GM21576 (cell line): ENCODE data around the gene SPHKAP.
"Not testable (repeated sequence)": the region's sequence is repeated elsewhere in the genome, so short reads cannot be mapped to it uniquely, and the experiment has no call there.

ENCODE experiments used
- ATAC-seq: cut with Tn5 transposase; IDR thresholded peaks from one replicate; pipeline ENCODE4 v1.9.1; 2021; ENCODE audit warnings: mild to moderate bottlenecking, moderate library complexity; ENCODE audit not compliant: unreplicated experiment

Gene SPHKAP, protein sequence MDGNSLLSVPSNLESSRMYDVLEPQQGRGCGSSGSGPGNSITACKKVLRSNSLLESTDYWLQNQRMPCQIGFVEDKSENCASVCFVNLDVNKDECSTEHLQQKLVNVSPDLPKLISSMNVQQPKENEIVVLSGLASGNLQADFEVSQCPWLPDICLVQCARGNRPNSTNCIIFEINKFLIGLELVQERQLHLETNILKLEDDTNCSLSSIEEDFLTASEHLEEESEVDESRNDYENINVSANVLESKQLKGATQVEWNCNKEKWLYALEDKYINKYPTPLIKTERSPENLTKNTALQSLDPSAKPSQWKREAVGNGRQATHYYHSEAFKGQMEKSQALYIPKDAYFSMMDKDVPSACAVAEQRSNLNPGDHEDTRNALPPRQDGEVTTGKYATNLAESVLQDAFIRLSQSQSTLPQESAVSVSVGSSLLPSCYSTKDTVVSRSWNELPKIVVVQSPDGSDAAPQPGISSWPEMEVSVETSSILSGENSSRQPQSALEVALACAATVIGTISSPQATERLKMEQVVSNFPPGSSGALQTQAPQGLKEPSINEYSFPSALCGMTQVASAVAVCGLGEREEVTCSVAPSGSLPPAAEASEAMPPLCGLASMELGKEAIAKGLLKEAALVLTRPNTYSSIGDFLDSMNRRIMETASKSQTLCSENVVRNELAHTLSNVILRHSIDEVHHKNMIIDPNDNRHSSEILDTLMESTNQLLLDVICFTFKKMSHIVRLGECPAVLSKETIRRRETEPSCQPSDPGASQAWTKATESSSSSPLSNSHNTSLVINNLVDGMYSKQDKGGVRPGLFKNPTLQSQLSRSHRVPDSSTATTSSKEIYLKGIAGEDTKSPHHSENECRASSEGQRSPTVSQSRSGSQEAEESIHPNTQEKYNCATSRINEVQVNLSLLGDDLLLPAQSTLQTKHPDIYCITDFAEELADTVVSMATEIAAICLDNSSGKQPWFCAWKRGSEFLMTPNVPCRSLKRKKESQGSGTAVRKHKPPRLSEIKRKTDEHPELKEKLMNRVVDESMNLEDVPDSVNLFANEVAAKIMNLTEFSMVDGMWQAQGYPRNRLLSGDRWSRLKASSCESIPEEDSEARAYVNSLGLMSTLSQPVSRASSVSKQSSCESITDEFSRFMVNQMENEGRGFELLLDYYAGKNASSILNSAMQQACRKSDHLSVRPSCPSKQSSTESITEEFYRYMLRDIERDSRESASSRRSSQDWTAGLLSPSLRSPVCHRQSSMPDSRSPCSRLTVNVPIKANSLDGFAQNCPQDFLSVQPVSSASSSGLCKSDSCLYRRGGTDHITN (N-terminal part only)

DNA sequence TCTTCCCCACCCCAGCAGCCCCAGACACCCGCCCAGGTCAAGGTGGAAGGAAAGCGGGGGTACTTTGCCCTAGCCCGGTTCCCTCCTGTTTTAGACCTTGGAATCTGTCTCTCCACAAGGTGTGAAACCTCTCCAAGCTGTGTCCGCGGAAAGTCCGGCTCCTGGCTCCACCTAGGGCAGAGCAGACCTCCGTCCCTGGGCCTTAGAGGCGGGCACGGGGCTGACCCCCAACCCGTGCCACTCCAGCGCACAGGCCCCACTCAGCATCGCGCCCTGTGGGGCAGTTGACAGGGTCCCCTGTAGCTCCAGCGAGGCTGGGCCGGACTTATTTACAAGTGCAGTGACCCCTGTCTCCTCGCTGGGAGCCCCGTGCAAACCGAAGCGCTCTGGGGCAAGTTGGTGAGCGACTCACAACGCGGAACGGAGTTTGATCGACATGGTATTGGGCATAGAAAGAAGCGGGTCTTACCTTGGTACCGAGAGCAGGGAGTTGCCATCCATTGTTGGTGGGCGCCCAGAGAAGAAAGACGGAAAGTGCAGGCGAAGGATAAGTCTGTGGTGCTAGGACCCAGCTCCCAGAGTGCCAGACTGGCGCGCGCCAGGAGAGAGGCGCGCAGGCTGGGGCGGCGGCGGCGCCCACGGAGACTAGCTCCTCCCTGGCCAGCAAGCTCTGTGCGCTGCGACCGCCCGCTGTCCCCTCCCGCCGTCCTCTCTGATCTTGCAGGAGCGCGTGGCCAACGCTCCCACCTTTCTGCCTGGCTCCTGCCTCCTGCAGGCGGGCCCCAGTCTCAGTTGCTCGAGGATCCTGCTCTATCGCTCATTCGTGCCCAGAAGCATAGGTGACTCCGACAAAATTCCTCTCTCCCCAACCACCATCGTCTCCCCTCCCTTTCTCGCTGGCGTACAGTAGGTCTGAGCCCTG is at the start of gene SPHKAP:
Gene SPHKAP, minus strand, starts transcription at position 590 of the 922 bp plus-strand sequence. Its CDS starts 89 bp downstream, at position 501.
- ATAC-seq: no peak

DNA sequence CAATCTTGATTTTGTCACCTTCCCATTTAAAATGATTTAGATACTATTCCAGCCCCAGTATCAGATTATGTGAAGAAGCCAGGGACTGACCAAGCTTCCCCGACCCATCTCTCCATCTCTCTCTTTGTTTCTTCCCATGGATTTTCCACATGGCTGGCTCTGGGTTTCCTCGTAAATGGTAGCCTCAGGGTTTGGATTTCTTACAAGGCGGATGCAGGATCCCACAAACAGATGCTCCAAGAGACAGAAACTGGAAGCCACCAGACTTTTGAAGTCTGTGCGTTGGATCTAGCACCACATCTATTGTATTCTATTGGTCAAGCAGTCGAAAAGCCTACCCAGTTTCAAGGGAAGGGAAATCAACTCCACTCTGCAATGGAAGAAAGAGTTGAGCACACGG is 46.0 kb upstream of the SPHKAP start:
- no peak for ATAC-seq

DNA sequence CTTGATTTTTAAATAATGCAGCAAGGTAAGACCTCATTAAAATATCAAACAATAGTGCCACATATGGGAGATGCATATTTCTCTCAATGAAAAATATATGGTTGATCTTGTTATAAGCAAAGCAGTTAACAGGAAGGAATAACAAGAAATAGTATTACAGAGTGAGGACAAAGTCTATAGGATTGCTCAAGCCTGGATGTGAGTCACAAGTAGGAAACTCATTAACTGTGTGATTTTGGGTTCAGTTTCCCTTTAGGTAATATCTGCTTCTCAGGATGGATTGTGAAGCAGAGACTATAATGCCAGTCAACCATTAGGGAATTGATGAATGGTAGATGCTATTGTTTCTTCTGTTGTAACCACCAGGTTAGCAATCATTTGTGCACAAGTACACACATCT is 42.9 kb upstream of the SPHKAP start:
- ATAC-seq: no peak

DNA sequence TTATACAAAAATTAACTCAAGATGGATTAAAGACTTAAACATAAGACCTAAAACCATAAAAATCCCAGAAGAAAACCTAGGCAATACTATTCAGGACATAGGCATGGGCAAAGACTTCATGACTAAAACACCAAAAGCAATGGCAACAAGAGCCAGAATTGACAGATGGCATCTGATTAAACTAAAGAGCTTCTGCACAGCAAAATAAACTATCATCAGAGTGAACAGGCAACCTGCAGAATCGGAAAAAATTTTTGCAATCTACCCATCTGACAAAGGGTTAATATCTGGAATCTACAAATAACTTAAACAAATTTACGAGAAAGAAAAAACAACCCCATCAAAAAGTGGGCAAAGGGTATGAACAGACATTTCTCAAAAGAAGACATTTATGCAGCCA is 37.1 kb upstream of the SPHKAP start:
- ATAC-seq: not testable (repeated sequence)

DNA sequence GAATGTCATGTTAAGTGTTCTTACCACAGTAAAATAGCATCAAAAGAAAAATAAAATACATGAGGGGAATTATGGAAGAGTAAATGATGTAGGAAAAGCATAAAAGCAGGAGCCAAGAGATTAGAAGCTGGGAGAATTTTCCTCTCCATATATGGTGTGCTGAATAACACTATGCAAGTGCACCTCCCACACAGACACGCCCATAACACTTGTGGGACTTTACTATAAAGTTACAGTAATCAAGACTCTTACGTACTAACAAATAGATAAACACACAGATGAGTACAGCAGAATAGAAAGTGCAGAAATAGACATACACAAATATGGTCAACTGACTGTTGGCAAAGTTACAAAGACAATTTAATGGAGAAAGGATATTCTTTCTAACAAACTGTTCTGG is 16.0 kb upstream of the SPHKAP start:
- ATAC-seq: no peak

DNA sequence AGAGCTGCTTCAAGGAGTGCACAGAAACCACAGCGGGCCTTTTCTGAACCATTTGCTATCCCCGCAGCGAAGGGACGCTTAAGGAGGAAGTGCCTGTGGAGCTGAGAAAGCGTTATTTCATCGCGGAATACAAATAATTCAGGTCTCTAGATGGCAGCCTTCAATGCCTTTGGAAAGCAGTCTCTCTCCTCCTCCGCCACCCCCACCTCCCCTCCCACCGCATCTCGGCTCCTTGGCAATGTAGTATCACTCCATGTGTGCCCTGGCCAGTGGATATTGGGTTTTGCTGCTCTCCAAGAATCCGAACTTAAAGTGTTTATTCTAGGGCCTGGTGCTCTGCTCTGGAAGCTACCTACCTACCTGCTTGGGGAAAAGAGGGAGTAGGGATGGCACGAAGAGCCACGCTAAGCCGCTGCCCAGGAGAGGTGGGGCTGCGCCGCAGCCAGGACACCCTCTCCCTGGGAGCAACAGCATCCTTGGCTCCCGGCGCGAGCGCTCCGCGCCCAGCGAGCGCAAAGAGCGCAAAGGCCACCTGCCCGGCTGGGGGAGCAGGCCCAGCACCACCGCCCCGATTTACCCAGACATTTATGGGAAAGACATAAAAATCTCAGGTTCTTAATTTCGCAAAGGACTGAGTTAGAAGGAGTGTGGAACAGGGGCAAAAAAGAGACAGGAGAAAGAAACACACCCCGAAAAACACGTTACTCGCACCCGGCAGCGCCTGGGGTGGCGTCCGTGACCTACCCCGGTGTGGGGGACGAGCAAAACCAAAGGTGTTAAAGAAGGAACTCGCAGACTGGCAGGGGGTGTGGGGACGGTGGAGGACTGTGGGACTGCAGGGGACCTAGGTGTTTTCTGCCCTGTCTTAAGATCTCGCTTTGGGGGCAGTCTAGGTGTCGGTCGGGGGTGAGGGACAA is 1.0 kb downstream of the SPHKAP start:
- ATAC-seq: no peak

DNA sequence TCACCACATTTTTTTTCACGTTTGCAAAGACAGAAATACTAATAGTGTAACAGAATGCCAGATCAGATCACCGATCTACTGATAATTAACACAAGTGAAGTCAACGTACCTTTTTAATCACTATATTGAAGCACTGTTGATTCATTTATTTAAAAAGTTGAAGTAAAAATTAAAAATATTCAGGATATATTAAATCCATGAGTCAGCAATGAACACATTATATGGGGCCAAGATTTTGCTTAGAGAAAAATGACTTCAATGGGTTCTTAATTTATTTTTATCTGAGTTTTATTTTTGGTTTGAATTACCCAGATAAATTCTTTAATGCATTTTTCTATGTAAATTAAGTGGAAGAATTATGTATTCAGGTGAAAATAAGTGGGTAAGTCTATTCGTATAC is 14.2 kb downstream of the SPHKAP start:
- ATAC-seq: no peak

DNA sequence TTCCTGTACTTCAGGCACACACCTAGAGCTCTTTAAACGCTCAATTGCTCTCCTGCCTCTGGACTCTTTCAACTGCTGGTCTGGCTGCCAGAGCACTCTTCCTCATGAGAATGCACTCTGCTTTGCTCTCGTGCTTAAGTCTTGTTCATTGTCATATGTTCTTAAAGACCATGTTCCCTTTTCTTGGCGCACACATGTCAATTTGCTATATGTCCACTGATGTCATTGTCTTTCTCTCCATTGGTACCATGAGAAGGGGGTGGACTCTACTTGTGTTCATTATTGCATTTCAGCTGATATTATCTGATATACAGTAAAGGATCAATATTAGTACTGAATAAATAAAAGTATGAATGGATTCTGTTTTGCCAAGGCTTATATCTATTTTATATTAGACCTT is 16.8 kb downstream of the SPHKAP start:
- no peak for ATAC-seq

DNA sequence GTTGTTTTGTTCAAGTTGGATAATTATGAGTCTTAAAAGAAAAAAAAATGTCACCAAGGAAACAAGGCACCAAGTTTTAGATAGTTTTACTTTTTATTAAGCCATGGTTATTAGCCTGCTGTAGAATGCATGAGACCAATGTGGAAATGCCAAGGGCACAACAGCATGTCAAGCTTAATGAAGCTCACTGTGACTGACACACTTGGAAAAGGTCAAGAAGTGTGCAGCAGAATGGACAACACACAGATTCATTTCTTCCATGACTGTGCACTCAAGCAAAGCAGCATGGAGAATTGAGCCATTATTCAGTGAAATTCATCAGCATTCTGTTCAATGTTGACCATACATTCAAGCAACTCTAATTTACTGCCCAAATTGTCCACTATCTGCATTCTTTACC is 23.6 kb downstream of the SPHKAP start:
- ATAC-seq: no peak

DNA sequence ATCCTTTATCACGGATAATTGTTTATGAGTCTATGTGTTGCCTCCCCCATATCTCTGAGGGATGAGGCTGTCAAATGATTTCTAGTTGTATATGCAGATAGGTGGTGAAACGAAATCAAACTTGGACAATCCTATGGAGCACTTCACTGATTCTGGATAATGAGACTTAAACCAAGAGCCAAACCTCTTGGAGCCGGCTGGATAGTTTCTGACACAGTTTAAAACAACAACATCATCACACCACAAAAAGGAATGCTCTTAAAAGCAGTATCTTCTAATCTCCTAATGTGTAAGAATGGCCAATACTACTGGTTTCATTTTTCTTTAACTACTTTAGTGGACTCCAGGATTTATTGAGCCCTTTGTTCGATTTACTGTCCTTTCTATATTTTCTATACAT is 36.5 kb downstream of the SPHKAP start:
- ATAC-seq: no peak

DNA sequence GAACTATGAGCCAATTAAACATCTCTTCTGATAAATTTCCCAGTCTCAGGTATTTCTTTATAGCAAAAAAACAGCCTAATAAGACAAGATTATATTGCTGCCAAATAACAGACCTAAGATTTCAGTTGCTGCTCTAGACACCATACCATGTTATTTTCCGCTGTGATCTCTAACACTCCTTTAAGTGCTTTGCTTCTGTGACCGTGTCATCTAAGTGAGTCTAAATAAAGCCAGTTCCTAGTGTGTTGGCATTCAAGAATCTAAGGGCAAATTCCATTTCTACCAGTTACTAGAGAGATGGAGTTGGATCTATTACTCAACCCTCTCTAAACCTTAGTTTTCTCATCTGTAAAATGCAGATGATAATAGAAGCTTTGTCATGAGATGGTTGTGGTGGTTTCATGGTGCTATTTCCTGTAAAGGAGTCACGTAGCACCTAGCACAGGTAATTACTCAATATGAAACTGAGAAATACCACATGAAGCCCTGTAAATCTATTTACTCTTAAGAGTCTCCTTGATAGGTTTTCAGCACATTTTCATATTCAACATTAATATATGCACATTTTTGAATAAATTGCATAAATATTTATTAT is 40.5 kb downstream of the SPHKAP start:
- ATAC-seq: peak; percentile 97

DNA sequence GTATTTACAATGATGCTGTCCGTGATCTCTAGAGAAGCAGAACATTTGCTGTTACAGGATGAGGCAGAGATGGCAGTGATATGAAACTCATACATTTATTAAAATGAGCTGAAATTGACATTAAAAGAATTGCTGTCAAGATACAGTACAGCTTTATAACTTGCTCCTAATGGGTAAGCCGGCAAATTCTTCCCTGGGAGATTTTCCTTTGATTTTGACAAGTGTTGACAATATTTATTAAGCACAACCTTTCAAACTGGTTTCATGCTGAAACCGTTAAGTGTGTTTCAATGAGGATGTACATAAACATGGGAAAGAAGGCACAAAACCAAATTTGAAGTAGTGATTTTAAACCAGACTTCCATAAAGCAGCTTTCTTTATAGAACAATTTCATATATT is 45.5 kb downstream of the SPHKAP start:
- ATAC-seq: no peak

DNA sequence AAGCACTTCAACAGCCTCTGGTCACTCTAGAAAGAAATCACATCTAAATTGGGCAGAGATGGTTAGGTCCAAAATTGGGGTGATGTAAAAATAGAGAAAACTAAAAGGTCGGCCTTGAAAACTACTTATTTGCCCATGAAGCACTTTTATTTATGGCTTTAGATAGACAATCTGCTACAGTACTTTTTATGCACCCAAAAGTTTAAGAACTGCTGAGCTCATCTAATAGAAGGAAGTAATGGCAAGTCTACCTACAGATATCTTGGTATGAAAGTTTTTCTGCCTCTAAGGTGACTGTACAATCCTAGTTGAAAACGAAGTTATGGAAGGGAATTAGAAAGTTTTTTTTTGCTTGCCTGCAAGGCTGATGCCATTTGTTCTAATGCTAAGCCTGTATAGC is 46.2 kb downstream of the SPHKAP start:
- ATAC-seq: no peak

DNA sequence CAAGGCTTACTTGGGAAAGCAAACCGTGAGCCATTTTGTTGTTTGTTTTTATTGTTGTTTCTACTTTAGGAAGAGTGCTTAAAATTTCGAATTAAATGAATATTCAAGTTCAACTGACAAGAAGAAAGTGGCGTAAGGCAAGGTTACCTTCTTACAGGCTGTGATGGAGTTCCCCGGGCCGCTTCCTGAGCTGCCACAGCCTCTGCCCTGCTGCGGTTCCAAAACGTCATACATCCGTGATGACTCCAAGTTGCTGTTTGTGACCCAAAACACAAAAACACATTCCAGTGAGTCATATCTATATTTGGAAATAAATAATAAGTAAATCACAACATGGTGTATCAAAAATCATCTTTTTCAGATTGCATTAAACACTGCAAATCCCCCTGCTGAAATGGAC is 49.7 kb downstream of the SPHKAP start:
- no peak for ATAC-seq

DNA sequence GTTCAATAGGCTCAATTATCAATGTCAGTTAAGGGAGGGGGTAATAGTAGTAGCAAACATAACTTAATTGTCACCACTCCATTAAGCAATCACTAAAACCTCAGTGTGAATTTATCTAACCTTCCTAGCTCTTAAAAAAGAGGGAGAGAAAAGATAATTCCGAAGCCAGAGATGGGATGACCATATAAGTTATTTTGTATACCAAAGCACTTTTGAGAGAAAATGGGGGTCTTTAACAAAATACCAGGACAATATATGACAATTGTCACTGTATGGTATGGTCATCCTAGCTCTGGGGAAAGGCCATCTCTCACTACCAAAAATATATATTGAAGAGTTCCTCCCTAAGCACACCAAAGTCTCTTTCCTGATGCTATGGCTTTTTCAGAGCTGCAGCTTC is 55.1 kb downstream of the SPHKAP start:
- ATAC-seq: no peak

DNA sequence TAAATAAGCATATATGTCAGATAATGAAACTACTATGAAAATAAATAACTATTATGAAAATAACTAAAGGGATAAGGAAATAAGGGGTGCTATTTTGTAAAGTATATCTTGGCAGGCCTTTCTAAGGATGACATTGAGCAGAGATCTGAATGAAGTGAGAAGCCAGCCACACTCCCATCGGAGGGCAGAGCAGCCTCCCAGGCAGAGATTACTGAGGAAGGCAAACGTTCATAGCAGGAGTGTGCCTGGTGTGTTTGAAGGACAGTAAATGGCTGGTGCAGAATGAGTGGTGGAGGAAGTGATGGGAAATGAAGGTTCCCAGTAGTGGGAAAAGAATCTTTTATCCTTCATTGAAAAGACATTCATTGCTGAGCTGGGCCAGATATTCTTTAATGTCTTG is 62.5 kb downstream of the SPHKAP start:
- no peak for ATAC-seq

DNA sequence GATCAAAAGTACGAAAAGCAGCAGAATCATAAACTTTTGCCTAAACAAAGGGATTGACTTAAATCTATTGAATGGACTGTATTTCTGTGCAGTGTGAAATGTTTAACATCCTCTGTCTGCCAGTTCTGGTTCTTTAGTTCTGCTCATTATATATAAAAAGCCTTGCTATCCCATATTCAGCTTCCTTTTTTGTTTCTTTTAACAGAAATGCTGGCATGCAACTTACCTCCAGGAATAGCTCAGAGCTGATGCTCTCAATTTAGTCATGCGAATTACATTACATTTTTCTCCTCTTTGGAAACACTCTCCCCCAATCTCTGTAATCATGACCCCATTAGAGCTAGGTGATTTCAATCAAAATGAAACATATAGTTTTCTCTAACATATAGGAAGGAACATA is 73.6 kb downstream of the SPHKAP start:
- ATAC-seq: no peak

DNA sequence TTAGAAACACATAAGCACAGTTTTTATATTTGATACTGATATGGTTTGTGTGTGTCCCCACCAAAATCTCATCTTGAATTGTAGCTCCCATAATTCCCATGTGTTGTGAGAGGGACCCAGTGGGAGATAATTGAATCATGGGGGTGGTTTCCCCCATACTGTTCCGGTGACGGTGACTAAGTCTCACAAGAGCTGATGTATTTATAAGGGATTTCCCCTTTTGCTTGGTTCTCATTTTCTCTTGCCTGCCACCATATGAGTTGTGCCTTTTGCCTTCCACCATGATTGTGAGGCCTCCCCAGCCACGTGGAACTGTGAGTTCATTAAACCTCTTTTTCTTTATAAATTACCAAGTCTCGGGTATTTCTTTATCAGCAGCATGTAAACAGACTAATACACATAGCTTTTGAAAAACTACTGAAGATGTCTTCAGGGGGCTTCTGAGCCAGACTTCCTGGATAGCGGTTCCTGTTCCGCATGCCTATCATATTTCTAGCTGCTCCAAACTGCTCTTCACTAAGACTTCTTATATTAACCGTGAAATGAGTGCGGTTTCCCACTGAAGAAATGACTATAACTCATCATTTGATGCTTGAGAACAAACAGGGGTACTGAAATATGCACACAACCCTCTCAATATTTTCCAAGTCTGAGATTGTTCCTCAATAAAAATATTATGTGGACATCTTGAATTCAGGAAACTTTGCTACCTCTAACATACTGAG is 75.8 kb downstream of the SPHKAP start:
- no peak for ATAC-seq
